CD4-positive, alpha-beta T cell treated with Interleukin-4 for 4 hours (primary cell): ENCODE measurements around the gene SUSD4.
"Not testable (repeated sequence)": the region's sequence is repeated elsewhere in the genome, so short reads cannot be mapped to it uniquely, and the experiment has no call there.

ENCODE experiments used
- DNase-seq: peaks from one replicate; pipeline ENCODE4 v3.0.0-alpha.2; 2020

Gene SUSD4

GRCh38 chr1:223285452-223285851, 78.5 kb downstream of the SUSD4 start:
- no peak for DNase-seq

GRCh38 chr1:223283697-223284096, 80.3 kb downstream of the SUSD4 start:
- DNase-seq = not testable (repeated sequence)

GRCh38 chr1:223278311-223278710, 85.7 kb downstream of the SUSD4 start:
- DNase-seq = not testable (repeated sequence)

DNA sequence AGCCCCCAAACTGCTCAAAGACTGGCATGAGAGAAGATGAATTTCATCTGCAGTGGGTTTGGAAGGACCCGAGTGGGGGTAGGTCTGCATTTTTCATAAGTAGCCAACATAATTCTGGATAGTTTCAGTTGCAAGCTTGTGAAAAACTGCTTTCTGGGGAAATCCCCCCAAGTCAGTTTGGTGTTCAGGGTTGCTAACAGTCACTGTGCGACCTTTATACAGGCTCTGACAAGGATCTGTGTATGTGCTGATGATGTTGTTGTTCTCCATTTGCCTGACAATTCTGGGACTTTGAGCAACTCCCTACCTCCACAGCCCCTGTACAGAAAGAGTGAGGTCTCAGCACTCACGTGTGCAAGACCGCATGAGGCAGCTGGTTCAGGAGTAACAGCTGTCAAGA, 87.9 kb downstream of the SUSD4 start:
- DNase-seq = no peak

DNA sequence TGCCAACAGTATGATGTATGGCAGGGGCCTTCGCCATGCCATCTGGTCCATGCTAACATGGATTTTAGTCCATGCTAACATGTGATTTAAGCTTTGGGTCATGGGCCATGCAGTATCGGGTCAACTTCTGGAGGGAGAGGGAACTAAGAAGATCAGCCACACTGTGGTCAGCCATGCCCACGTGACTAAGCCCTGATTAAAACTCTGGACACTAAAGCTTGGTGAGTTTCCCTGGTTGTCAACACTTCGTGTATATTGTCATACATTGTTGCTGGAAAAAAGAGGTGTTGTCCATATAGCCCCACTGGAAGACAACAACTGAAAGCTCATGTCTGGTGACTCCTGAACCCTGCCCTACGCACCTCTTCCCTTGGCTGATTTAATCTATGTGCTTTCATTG, 90.5 kb downstream of the SUSD4 start:
- DNase-seq = no peak

DNA sequence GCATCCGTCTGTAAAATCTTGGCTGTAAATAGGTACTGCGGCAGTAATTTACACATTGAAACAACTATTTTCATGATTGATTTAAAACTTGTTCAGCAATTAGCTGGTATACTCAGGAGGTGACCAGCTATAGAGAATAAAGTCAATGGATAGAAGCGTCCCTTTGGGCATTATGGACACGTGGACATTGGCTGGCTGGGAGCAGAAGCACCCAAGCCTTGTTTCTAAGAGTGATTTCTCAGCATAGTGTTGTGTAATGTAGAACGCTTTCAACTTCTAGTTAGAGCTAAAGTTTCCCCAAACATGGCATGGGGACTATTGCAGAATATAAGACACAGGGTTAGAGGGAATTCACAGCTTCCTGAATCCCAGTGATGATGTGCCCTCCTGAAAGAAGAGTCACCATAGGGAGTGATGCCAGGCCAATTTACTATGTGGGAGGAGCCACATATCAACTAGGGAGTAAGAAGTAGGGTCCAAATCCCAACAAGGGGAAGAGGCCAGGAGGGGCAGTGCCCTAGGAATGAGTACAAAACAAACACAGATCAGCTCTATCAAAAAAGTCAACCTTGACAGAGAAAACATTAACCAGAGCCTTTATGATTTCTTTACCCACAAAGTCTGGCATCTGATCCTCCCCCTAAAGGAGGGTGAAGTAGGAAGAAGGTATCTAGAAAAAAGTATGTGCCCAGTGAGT, 92.7 kb downstream of the SUSD4 start:
- DNase-seq = no peak

DNA sequence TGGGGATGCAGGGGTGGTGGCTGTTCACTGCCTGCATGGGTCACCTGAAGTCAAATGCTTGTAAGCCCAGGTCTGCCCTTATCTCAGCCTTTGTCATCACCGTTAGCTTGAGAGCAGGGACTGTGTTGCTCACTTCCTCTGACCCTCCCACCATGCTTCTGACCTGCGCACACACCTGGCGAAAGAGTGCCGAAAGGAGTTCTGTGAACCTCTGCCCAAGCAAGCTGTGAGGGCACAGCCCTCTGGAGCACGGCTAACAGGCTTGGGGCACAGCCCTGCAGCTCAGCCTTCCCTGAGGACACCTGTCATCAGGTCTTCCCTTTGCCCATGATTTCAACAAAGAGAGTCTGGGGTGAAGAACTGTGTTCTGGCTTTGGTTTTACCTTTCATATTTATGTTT, 93.8 kb downstream of the SUSD4 start:
- no peak for DNase-seq

GRCh38 chr1:223269006-223269405, 95.0 kb downstream of the SUSD4 start:
- no peak for DNase-seq

- no peak for DNase-seq
Observed at GRCh38 chr1:223266632-223267172, 97.3 kb downstream of the SUSD4 start.

DNA sequence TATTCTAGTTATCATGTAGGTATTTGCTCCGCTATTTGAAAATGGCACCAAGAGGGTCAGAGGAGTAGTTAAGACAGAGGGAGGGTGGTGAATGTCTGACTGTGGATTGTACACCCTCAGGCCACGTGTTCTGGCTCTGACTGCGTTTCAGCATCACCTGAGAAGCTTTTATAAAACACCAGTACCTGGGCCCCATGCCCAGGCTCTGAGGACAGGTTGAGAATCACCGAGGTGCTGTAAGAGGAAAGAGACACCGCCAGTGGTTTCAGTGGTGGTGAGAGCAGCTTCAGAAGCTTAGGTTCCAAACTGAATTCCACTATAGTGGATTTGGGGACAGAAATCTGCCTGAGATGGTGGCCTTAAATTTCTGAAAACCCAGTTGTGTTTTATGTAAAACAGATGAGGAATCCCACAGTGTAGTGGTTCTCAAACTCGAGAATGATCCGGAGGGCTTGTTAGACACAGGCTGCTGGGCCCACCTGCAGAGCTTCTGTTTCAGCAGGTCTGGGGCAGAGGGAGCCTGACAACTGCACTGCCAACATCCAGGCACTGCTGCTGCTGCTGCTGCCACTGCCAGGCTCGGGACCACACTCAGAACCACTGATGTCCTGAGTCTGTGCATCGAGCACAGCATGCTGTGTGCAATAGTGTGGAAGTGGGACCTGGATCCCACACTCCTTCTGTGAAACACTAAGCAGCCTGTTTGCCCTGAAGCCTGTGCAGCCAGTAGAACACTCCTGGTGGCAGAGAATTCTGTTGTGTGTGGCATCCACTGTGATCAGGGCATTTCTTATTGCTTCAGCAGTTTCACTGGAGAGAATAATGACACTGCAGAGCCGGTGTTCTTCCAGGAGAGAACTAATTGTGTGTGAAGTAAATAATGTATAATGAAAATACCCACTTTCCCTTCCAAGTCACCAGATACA, 98.7 kb downstream of the SUSD4 start:
- DNase-seq = no peak

- DNase-seq = no peak
Observed at GRCh38 chr1:223264529-223264928, 99.4 kb downstream of the SUSD4 start.

- DNase-seq = no peak
Observed at GRCh38 chr1:223261914-223262313, 102.1 kb downstream of the SUSD4 start.

- DNase-seq = no peak
Observed at GRCh38 chr1:223260712-223261111, 103.3 kb downstream of the SUSD4 start.

- DNase-seq = no peak
Observed at GRCh38 chr1:223259462-223259861, 104.5 kb downstream of the SUSD4 start.

- no peak for DNase-seq
Observed at GRCh38 chr1:223258751-223259198, 105.2 kb downstream of the SUSD4 start.

DNA sequence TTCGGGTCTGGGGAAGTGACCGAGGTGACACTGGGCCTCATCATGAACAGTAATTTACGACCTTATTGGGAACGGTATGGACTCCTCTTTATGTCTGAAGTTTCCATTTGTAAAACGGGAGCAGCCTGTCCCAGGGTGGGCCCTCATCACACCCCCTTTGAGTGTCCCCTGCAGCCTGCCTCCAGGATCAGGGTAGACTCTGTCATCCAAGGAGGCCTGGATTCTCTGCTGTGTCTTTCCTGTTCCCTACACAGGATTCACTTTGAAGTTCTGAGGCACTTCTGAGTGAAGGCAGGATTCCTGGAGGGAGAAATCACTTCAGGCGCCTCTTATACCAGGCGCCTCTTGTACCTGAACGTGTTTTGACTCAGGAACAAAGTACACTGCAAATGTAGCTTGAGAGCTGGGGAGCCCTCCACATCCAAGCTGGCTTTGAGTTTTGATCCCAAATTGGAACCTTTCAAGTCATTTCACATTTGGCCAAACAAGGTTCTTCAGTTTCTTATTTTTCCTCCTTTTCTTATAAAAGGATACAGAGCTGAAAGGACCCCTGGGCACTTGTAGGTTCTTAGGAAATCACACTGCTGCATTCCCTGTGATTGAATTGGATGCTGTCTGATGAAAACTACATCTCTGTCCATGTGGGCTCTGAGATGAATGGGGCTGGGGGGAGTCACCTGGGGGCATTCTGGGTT, 106.0 kb downstream of the SUSD4 start:
- DNase-seq = no peak

- no peak for DNase-seq
Observed at GRCh38 chr1:223256034-223256433, 107.9 kb downstream of the SUSD4 start.

GRCh38 chr1:223253916-223254315, 110.1 kb downstream of the SUSD4 start:
- DNase-seq = no peak

GRCh38 chr1:223251387-223251786, 112.6 kb downstream of the SUSD4 start:
- DNase-seq = not testable (repeated sequence)

DNA sequence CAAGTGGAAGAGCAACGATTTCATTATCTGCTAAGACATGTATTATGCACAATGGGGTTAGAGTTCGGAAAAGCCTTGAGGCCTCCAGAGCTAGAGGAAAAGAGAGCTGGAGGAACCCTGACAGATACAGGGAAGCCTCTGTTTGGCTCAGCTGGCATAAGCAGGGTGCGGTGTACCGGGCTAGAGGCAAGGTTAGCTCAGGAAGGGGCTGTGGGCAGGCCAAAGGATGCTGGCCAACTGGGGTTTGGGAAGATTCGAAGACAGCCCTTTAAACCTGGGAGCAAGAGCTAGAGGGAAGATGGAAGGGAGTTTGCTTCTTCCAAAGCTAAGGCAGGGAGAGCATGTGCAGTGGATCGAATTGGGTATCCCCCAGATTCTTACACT, 113.4 kb downstream of the SUSD4 start:
- no peak for DNase-seq

- DNase-seq = no peak
Observed at GRCh38 chr1:223249854-223250631, 113.9 kb downstream of the SUSD4 start.

DNA sequence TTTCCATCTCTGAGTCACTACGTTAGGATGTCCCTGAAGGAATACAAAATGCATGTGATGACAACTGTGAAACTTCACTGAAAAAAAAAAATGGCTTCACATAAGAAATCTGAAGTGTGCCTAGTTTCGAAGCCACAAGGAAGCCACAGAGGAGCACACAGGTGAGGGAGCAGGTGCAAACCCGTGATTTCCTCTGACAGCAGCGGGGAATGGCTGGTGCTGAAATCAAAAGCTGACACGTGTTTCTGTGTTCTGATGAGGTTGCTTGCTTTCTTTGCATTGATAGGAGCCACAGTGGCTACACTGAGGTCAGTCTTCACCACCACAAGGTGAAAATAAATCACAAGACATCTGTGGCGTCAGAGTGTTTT, 115.2 kb downstream of the SUSD4 start:
- peak; percentile 55 for DNase-seq
